Mesendoderm (in vitro differentiated cells): Measurements from ENCODE around the gene PEMT.

Experiments used
- DNase-seq: peaks from one replicate; pipeline ENCODE4 v3.0.0; 2013
- H2AK5ac ChIP-seq: 2 replicates; pipeline ENCODE4 v1.6.1; 2013; ENCODE audit warnings: low read length, inconsistent platforms
- H2BK120ac ChIP-seq: 2 replicates; pipeline ENCODE4 v1.6.1; 2013; ENCODE audit warnings: low read depth, mild to moderate bottlenecking, low read length, moderate library complexity, mixed read lengths
- H2BK15ac ChIP-seq: replicated peaks from 2 replicates; pipeline ENCODE4 v1.6.1; 2013; ENCODE audit warnings: low read depth, mild to moderate bottlenecking, moderate library complexity
- H2BK5ac ChIP-seq: 2 replicates; pipeline ENCODE4 v1.6.1; 2013; ENCODE audit warnings: low read length, inconsistent platforms
- H3K18ac ChIP-seq: 2 replicates; pipeline ENCODE4 v1.6.1; 2013; ENCODE audit warnings: mild to moderate bottlenecking, low read length, mixed read lengths
- H3K23ac ChIP-seq: one replicate; pipeline ENCODE4 v1.6.1; 2013; ENCODE audit warnings: low read length
- H3K27ac ChIP-seq: 2 replicates; pipeline ENCODE4 v1.5.1; 2013; ENCODE audit warnings: low read depth, mild to moderate bottlenecking, inconsistent platforms, low read length, moderate library complexity
- H3K27me3 ChIP-seq: 2 replicates; pipeline ENCODE4 v1.6.1; 2013; ENCODE audit warnings: low read length, control low read depth, mild to moderate bottlenecking, inconsistent platforms; ENCODE audit not compliant: insufficient read depth, poor library complexity
- H3K36me3 ChIP-seq: 2 replicates; pipeline ENCODE4 v1.6.1; 2013; ENCODE audit warnings: low read length, inconsistent platforms; ENCODE audit not compliant: control insufficient read depth, insufficient read depth
- H3K4ac ChIP-seq: one replicate; pipeline ENCODE4 v1.6.1; 2013; ENCODE audit warnings: low read depth, mild to moderate bottlenecking, low read length, moderate library complexity
- H3K4me1 ChIP-seq: 2 replicates; pipeline ENCODE4 v1.6.1; 2013; ENCODE audit warnings: low read depth, low read length, inconsistent platforms; ENCODE audit not compliant: control insufficient read depth
- H3K4me2 ChIP-seq: 2 replicates; pipeline ENCODE4 v1.6.1; 2013; ENCODE audit warnings: low read length
- H3K4me3 ChIP-seq: 2 replicates; pipeline ENCODE4 v1.5.1; 2013; ENCODE audit warnings: mild to moderate bottlenecking, low read length
- H3K56ac ChIP-seq: one replicate; pipeline ENCODE4 v1.6.1; 2013; ENCODE audit warnings: low read length
- H3K79me1 ChIP-seq: 2 replicates; pipeline ENCODE4 v1.6.1; 2013; ENCODE audit warnings: low read length, inconsistent platforms
- H3K79me2 ChIP-seq: 2 replicates; pipeline ENCODE4 v1.6.1; 2013; ENCODE audit warnings: mild to moderate bottlenecking, low read length; ENCODE audit not compliant: control insufficient read depth, insufficient read depth
- H3K9ac ChIP-seq: 2 replicates; pipeline ENCODE4 v1.6.1; 2013; ENCODE audit warnings: low read length, inconsistent platforms
- H4K5ac ChIP-seq: one replicate; pipeline ENCODE4 v1.6.1; 2013; ENCODE audit warnings: low read length
- H4K8ac ChIP-seq: one replicate; pipeline ENCODE4 v1.6.1; 2013; ENCODE audit warnings: low read depth, mild to moderate bottlenecking, control low read depth, low read length, moderate library complexity
- WGBS: extraction: QIAGEN DNeasy Blood & Tissue Kit; methylation state at CpG from one replicate; pipeline ENCODE4 v1.1.7; 2013; ENCODE audit warnings: low lambda C conversion rate, missing lambda C conversion rate; ENCODE audit not compliant: insufficient coverage; ENCODE audit errors: extremely low coverage; 5-methylcytosine and 5-hydroxymethylcytosine counted together

Gene PEMT

DNA sequence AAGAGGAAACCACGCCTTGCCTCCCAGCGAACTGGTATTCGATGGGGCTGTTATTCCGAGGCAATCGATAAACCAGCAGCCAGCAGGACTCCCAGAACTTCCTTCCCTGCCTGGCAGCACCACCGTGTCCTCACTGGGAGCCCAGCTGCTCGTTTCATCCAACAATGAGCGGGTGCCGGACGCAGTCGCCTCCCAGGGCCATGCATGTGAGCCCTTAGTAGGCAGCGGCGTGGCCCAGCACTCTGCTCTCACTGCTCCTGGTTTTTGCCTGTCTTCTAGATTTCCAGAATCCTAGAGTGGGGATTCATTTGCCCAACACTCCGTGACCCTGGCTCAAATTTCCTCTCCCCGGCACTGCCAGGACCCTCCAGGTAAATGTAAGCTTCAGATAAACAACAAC is 66.2 kb downstream of the PEMT start:
- Histone ChIP-seq H2BK120ac (no peak overlapping the region), H3K79me1 (no peaks in the 10 kb centered on the region), H3K4me2 (no peak overlapping the region), H3K56ac (no peak overlapping the region), H2BK15ac (no peak overlapping the region), H3K27me3 (no peaks in the 10 kb centered on the region), H3K4ac (no peak overlapping the region), H3K18ac (no peak overlapping the region), H2BK5ac (no peak overlapping the region), H4K8ac (no peak overlapping the region), H2AK5ac (no peak overlapping the region), H4K5ac (no peak overlapping the region), H3K36me3 (no peaks in the 10 kb centered on the region), H3K79me2 (no peaks in the 10 kb centered on the region), H3K4me3 (no peak overlapping the region), H3K27ac (no peak overlapping the region), H3K23ac (no peak overlapping the region), H3K4me1 (peaks cover 5% of the 10 kb centered on the region), H3K9ac (no peak overlapping the region)
- WGBS: no CpG with 5 or more reads among the region's 15 CpGs
- no peak for DNase-seq

DNA sequence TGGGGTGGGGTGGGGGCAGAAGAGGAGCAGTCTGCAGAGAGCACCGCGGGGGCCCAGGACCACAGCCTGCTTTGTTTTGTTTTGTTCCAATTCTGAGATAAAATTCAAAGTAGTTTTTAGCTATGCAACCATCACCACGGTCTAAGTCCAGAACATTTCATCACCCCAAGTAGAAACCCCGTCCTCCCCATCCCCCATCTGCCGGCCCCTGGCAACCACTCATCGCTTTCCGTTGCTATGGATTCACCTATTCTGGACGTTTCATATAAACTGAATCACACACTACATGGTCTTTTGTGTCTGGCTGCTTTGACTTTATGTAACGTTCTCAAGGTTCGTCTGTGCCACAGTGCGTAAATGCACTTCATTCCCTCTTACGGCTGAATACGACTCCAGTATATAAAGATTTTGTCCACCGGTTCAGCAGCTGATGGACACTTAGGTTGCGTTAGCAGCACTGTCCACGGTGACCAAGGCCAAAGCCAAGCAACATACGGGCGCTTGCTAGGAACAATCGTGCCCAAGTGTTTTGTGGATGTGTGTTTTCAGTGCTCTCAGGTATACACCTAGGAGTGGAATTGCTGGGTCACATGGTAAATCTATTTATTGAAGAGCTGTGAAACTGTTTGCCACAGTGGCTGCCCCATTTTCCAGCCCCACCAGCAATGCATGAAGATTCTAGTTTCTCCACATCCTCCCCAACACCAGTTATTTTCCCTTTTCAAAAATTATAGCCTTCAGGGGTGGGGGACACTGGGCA is 67.6 kb downstream of the PEMT start:
- no CpG with 5 or more reads among the region's 19 CpGs for WGBS
- H3K36me3 ChIP-seq: no peaks in the 10 kb centered on the region

DNA sequence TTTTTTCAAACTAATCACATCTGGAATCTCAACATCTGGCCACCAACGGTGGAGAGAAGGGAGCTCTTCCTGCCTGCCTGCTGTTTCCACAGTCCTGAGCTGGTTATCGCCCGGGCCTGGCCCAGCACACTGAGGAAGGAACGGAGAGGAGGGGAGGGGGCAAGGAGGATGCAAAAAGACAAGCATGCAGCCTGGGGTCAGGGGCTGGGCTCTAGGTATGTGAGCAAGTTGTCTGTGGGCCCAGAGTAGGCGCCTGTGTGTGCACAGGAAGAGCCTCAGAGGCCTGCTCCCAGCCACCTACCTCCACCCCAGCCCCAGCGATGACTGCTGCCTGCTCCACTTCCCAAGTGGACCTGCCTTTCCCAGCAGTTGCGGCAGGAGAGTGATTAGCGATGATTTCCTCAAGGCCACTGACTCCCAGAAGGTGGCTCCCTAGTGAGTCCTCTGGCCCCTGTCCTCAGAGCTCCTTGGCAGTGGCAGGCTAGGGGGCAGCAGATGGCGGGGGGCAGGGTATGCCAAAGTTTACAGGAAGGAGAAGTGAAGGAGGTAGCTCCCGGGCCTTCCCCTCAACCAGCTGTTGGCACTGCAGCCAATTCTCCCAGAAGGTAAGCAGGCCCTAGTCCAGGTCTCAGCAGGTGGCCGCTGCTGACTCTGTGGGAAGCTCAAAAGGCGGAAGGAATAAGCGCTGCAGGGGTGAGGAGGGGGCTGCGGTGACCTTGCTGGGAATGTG is 68.3 kb downstream of the PEMT start:
- H3K23ac ChIP-seq: no peak overlapping the region
- peak overlapping the region; percentile 22 for H3K56ac ChIP-seq
- peak overlapping the region; percentile 53 for H3K27ac ChIP-seq
- no peaks in the 10 kb centered on the region for H3K79me1 ChIP-seq
- no peak overlapping the region for H3K18ac ChIP-seq
- peaks cover 5% of the 10 kb centered on the region for H3K4me1 ChIP-seq
- H2BK120ac ChIP-seq: no peak overlapping the region
- no CpG with 5 or more reads among the region's 14 CpGs for WGBS
- no peak overlapping the region for H3K4me2 ChIP-seq
- H2BK5ac ChIP-seq: no peak overlapping the region
- H4K8ac ChIP-seq: no peak overlapping the region
- no peak overlapping the region for H3K4me3 ChIP-seq
- H3K27me3 ChIP-seq: no peaks in the 10 kb centered on the region
- peak; percentile 61 for DNase-seq
- no peak overlapping the region for H2AK5ac ChIP-seq
- no peak overlapping the region for H2BK15ac ChIP-seq
- no peaks in the 10 kb centered on the region for H3K36me3 ChIP-seq
- no peaks in the 10 kb centered on the region for H3K79me2 ChIP-seq
- no peak overlapping the region for H4K5ac ChIP-seq
- no peak overlapping the region for H3K4ac ChIP-seq
- no peak overlapping the region for H3K9ac ChIP-seq

More for the DNA sequence above, 67.6 kb downstream of the PEMT start:
- Histone ChIP-seq H3K4ac (no peak overlapping the region), H3K27me3 (no peaks in the 10 kb centered on the region), H3K4me1 (peaks cover 5% of the 10 kb centered on the region), H3K4me2 (no peak overlapping the region), H3K23ac (no peak overlapping the region), H4K8ac (no peak overlapping the region), H3K18ac (no peak overlapping the region), H3K79me2 (no peaks in the 10 kb centered on the region), H2BK15ac (no peak overlapping the region), H3K56ac (peak overlapping the region; percentile 22), H2BK120ac (no peak overlapping the region), H3K9ac (no peak overlapping the region), H2AK5ac (no peak overlapping the region), H4K5ac (no peak overlapping the region), H3K79me1 (no peaks in the 10 kb centered on the region), H3K27ac (peak overlapping the region; percentile 39), H2BK5ac (no peak overlapping the region), H3K4me3 (no peak overlapping the region)
- DNase-seq: no peak

DNA sequence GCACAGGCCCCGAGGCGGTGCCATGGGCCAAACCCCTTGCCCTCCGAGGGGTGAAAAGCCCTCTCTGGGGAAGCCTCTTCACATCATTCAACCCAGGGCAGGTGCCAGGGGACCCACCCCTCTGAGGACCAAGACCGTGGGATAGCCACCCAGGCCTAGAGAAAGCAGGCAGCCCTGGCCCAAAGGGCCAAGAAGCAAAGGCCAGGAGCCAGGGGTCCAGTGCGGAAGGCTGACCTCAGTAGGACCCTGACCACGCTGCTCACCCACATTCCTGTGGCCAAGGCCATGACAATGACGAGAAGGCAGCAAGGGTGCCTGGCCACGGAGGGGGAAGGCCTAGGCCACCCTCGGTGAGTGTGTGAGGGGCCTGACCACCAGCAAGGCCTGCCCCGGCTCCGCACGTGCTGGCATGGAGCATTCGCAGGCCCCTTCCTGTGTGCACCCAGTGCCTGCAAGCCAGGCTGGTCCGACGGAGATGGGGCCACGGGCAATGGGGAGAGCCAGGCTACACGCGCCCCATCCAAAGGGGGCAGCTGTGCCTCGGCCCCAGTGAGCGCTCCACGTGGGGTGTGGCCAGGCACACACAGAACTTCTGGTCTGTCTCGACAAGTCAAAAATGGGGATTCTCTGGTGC is 70.8 kb downstream of the PEMT start:
- H3K36me3 ChIP-seq: no peaks in the 10 kb centered on the region
- WGBS: no CpG with 5 or more reads among the region's 22 CpGs
- H2BK5ac ChIP-seq: no peak overlapping the region
- H2BK120ac ChIP-seq: no peak overlapping the region
- no peak overlapping the region for H2BK15ac ChIP-seq
- H3K4ac ChIP-seq: no peak overlapping the region
- H3K23ac ChIP-seq: no peak overlapping the region
- H3K4me2 ChIP-seq: no peak overlapping the region
- H3K79me2 ChIP-seq: no peaks in the 10 kb centered on the region
- no peak overlapping the region for H3K18ac ChIP-seq
- DNase-seq: no peak
- H3K27me3 ChIP-seq: no peaks in the 10 kb centered on the region
- H3K9ac ChIP-seq: no peak overlapping the region
- no peak overlapping the region for H3K4me3 ChIP-seq
- H4K8ac ChIP-seq: no peak overlapping the region
- peaks cover 5% of the 10 kb centered on the region for H3K4me1 ChIP-seq
- H3K27ac ChIP-seq: no peak overlapping the region
- H3K79me1 ChIP-seq: no peaks in the 10 kb centered on the region
- no peak overlapping the region for H3K56ac ChIP-seq
- no peak overlapping the region for H2AK5ac ChIP-seq
- no peak overlapping the region for H4K5ac ChIP-seq

DNA sequence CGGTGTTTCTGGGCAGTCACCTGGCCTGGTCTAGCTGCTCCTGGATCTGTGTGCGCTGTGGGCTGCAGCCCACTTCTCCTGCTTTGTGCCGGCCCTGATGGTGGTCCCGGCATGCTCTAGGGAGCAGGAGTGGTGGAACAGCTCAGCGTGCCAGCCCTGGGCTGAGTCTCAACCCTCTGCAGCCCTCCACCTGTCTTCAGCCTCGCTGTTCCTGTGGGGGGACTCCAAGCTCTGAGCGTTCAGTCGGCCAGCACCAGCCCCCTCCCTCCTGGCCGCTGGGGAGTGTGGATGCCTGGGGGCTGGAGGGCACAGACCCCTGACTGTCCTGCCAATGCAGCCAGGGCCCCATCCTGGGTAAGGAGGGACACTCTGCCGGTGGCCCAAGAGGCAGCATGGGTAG is 71.6 kb downstream of the PEMT start:
- H4K5ac ChIP-seq: no peak overlapping the region
- no peak overlapping the region for H3K4me3 ChIP-seq
- no peak for DNase-seq
- H2AK5ac ChIP-seq: no peak overlapping the region
- H2BK15ac ChIP-seq: no peak overlapping the region
- no peak overlapping the region for H3K23ac ChIP-seq
- no peaks in the 10 kb centered on the region for H3K36me3 ChIP-seq
- no peaks in the 10 kb centered on the region for H3K79me2 ChIP-seq
- no peak overlapping the region for H3K27ac ChIP-seq
- no peak overlapping the region for H2BK5ac ChIP-seq
- H3K27me3 ChIP-seq: no peaks in the 10 kb centered on the region
- H3K9ac ChIP-seq: no peak overlapping the region
- H3K4ac ChIP-seq: no peak overlapping the region
- H3K79me1 ChIP-seq: no peaks in the 10 kb centered on the region
- no peak overlapping the region for H3K18ac ChIP-seq
- H3K4me1 ChIP-seq: peaks cover 5% of the 10 kb centered on the region
- no peak overlapping the region for H2BK120ac ChIP-seq
- no peak overlapping the region for H3K56ac ChIP-seq
- H3K4me2 ChIP-seq: no peak overlapping the region
- WGBS: no CpG with 5 or more reads among the region's 10 CpGs
- no peak overlapping the region for H4K8ac ChIP-seq
